Chondrocyte (in vitro differentiated cells): ENCODE results near the gene SPATA2. TPM values are rescaled to one million over a fixed set of nuclear protein-coding genes. Genes with fewer than 3 reads are reported as not detected.
"Not testable (repeated sequence)": the region's sequence is repeated elsewhere in the genome, so short reads cannot be mapped to it uniquely, and the experiment has no call there.

Source experiments
- DNase-seq: peaks from one replicate; pipeline ENCODE4 v3.0.0; 2021; ENCODE audit warnings: mixed read lengths, low spot score
- H3K27ac Mint-ChIP-seq: one replicate; pipeline ENCODE4 v1.8.0; 2021; ENCODE audit warnings: mild to moderate bottlenecking, moderate library complexity, mixed read lengths; ENCODE audit not compliant: unreplicated experiment
- H3K27me3 Mint-ChIP-seq: 2 replicates; pipeline ENCODE4 v1.8.0; 2021; ENCODE audit warnings: low read depth, mixed read lengths
- H3K36me3 Mint-ChIP-seq: 2 replicates; pipeline ENCODE4 v1.8.0; 2021; ENCODE audit warnings: low read depth, mixed read lengths
- H3K4me1 Mint-ChIP-seq: 2 replicates; pipeline ENCODE4 v1.8.0; 2021; ENCODE audit warnings: low read depth, mild to moderate bottlenecking, mixed read lengths
- H3K4me3 Mint-ChIP-seq: one replicate; pipeline ENCODE4 v1.8.0; 2021; ENCODE audit warnings: mild to moderate bottlenecking, moderate library complexity, mixed read lengths; ENCODE audit not compliant: unreplicated experiment
- H3K9me3 Mint-ChIP-seq: 2 replicates; pipeline ENCODE4 v1.8.0; 2021; ENCODE audit warnings: low read depth, mixed read lengths
- long read RNA-seq: library from polyadenylated mRNA; stranded (forward); transcript quantifications from one replicate; pipeline ENCODE4 v2.0.0, GENCODE V29; 2021
- total RNA-seq: library from RNA; stranded (reverse); gene quantifications from 3 replicates; pipeline ENCODE4 v1.2.1, GENCODE V29; 2021
- TF ChIP-seq, protein P1 (sequence below): fragments of 200-600 bp; sonication (generic); IDR thresholded peaks from 2 replicates; pipeline ENCODE4 v1.5.0; 2021; ENCODE audit warnings: antibody characterized with exemption, mild to moderate bottlenecking, moderate library complexity

SPATA2 gene, protein sequence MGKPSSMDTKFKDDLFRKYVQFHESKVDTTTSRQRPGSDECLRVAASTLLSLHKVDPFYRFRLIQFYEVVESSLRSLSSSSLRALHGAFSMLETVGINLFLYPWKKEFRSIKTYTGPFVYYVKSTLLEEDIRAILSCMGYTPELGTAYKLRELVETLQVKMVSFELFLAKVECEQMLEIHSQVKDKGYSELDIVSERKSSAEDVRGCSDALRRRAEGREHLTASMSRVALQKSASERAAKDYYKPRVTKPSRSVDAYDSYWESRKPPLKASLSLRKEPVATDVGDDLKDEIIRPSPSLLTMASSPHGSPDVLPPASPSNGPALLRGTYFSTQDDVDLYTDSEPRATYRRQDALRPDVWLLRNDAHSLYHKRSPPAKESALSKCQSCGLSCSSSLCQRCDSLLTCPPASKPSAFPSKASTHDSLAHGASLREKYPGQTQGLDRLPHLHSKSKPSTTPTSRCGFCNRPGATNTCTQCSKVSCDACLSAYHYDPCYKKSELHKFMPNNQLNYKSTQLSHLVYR
- total RNA-seq, result 5.6 to 6.5 TPM (median 5.9 TPM) in 3 replicates
- long read RNA-seq, full-length matches to known transcripts, result 11 of 11 reads
- long read RNA-seq, partial matches to known transcripts, result 0 of 11 reads
- long read RNA-seq, other reads (novel, unspliced or antisense), result 0 of 11 reads

DNA sequence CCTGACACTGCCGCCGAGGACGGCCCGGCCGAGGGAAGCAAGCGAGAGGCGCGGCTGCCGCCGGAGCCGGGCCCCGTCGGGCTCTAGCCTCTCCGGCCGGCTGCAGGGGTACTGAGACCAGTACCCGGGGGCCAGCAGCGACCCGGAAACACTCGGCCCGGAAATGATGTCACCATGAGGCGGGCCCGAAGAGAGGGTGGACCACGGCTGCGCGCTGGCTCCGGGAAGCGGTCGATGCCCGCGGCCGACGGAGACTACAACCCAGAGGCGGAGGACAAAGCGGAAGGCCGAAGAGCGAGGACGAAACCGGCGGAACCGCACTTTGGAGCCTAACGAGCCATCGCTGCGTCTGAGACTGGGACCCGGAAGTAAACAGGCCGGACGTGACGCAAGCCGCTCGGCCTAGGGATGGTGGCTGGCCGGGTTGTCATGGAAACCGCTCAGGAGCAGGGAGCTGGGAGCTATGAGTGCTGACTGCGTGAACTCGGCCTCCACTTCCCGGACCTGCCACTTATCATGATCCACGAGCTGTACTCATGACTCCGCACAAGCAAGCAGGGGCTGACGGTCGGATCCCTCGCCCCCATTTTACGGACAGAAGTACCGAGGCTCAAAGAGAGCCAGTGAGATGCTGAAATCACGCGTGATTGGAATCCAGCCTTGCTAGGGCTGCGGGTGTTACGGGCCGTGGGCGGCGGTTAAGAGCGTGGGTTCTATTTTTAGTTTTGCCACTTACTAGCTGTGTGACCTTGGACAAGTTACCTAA, at the start of gene SPATA2:
Gene SPATA2 (minus strand): TSS at position 150 of the 766 bp plus-strand sequence. CDS start 7,039 bp downstream, outside the sequence.
- TF ChIP-seq, protein P1, sequence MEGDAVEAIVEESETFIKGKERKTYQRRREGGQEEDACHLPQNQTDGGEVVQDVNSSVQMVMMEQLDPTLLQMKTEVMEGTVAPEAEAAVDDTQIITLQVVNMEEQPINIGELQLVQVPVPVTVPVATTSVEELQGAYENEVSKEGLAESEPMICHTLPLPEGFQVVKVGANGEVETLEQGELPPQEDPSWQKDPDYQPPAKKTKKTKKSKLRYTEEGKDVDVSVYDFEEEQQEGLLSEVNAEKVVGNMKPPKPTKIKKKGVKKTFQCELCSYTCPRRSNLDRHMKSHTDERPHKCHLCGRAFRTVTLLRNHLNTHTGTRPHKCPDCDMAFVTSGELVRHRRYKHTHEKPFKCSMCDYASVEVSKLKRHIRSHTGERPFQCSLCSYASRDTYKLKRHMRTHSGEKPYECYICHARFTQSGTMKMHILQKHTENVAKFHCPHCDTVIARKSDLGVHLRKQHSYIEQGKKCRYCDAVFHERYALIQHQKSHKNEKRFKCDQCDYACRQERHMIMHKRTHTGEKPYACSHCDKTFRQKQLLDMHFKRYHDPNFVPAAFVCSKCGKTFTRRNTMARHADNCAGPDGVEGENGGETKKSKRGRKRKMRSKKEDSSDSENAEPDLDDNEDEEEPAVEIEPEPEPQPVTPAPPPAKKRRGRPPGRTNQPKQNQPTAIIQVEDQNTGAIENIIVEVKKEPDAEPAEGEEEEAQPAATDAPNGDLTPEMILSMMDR, result no peak
- H3K4me3 Mint-ChIP-seq, result peak within 1 kb of the TSS; percentile 95
- peaks cover 33% of the 10 kb centered on the region for H3K4me1 Mint-ChIP-seq
- H3K27ac Mint-ChIP-seq, result peak within 1 kb of the TSS; percentile 100
- peak; percentile 96 for DNase-seq
- no peaks in the 10 kb centered on the region for H3K27me3 Mint-ChIP-seq
- H3K9me3 Mint-ChIP-seq, result no peaks in the 10 kb centered on the region
- no peaks in the 10 kb centered on the region for H3K36me3 Mint-ChIP-seq

DNA sequence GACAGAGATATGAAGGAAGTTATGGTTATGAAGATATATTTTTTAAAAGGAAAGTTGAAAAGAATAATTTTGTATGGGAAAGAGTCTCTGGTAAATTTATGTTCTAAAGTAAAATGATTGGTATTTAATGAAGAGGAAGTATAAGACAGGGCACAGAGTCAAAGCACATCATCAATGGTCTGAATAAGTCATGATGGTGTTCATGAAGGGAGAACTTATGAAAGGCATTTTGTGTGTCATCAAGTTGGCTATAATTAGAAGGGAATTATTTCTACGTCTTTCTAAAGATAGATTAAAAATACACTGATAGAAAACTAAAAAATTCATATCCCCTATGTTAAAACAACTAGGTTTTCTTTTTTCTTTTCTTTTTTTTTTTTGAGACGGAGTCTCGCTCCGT, 46.1 kb upstream of the SPATA2 start:
- Mint-ChIP-seq H3K36me3 (peaks cover 14% of the 10 kb centered on the region), H3K27me3 (no peaks in the 10 kb centered on the region), H3K27ac (peak overlapping the region; percentile 42), H3K4me1 (peaks cover 5% of the 10 kb centered on the region), H3K4me3 (no peak overlapping the region), H3K9me3 (no peaks in the 10 kb centered on the region)
- TF ChIP-seq, protein P1, result no peak
- DNase-seq, result no peak

DNA sequence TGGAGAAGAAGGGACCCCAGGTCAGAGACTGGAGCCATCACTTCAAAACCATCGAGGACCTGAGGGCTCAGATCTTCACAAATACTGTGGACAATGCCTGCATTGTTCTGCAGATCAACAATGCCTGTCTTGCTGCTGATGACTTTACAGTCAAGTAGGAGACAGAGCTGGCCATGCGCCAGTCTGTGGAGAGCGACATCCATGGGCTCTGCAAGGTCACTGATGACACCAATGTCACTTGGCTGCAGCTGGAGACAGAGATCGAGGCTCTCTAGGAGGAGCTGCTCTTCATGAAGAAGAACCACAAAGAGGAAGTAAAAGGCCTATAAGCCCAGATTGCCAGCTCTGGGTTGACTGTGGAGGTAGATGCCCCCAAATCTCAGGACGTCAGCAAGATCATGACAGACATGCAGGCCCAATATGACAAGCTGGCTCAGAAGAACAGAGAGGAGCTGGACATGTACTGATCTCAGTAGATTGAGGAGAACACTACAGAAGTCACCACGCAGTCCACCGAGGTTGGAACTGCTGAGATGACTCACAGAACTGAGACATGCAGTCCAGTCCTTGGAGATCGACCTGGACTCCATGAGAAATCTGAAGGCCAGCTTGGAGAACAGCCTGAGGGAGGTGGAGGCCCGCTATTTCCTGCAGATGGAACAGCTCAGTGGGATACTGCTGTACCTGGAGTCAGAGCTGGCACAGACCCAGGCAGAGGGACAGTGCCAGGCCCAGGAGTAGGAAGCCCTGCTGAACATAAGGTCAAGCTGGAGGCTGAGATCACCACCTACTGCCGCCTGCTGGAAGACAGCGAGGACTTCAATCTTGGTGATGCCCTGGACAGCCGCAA, 42.0 kb upstream of the SPATA2 start:
- not testable (repeated sequence) for DNase-seq, H3K27me3 Mint-ChIP-seq, H3K27ac Mint-ChIP-seq, H3K9me3 Mint-ChIP-seq, H3K4me3 Mint-ChIP-seq, H3K4me1 Mint-ChIP-seq
- H3K36me3 Mint-ChIP-seq, result peaks cover 31% of the 10 kb centered on the region

DNA sequence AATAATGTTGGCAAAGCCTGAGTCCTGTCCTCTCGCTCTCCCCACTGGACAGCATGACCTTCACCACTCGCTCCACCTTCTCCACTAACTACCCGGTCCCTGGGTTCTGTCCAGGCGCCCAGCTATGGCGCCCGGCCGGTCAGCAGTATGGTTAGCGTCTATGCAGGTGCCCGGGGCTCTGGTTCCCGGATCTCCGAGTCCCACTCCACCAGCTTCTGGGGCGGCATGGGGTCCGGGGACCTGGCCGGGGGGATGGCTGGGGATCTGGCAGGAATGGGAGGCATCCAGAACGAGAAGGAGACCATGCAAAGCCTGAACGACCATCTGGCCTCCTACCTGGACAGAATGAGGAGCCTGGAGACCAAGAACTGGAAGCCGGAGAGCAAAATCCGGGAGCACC, 41.4 kb upstream of the SPATA2 start:
- Mint-ChIP-seq H3K9me3 (no peaks in the 10 kb centered on the region), H3K4me3 (no peak overlapping the region), H3K36me3 (peaks cover 35% of the 10 kb centered on the region), H3K4me1 (peaks cover 5% of the 10 kb centered on the region), H3K27me3 (no peaks in the 10 kb centered on the region), H3K27ac (no peak overlapping the region)
- DNase-seq, result no peak
- TF ChIP-seq, protein P1, result no peak

DNA sequence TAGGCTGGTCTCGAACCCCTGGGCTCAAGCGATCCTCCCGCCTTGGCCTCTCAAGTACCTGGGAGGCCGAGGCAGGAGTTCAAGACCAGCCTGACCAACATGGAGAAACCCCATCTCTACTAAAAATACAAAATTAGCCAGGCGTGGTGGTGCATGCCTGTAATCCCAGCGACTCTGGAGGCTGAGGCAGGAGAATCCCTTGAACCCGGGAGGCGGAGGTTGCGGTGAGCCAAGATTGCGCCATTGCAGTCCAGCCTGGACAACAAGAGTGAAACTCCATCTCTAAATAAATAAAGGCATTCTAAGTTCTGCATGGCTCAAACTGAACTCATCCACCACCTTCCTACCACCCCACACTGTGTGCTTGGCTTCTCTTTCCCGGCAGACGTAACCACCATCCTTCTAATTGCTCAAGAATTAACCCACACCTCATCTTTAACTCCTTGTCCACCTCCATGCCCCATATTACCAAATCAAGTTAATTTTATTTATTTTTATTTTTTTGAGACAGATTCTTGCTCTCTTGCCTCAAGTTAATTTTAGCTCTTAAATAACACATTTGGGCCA, 40.6 kb upstream of the SPATA2 start:
- H3K36me3 Mint-ChIP-seq, result peaks cover 35% of the 10 kb centered on the region
- H3K9me3 Mint-ChIP-seq, H3K4me1 Mint-ChIP-seq, H3K27ac Mint-ChIP-seq, H3K27me3 Mint-ChIP-seq, H3K4me3 Mint-ChIP-seq, DNase-seq: not testable (repeated sequence)
